GM10248 (cell line): ENCODE measurements around the gene LNPEP.

ENCODE experiments used
- CTCF ChIA-PET: fragments of 300-600 bp; sonication (Branson Sonifier 250); formaldehyde crosslinking; extraction: SDS; loops from one replicate; lab custom pipeline; 2021; ENCODE audit warnings: antibody characterized with exemption; lab: Yijun Ruan, JAX
- POLR2A ChIA-PET: fragments of 350-650 bp; sonication (Branson Sonifier 250); formaldehyde crosslinking; extraction: SDS; loops from one replicate; lab custom pipeline; 2020; ENCODE audit warnings: antibody characterized with exemption; lab: Yijun Ruan, JAX
- DNase-seq: peaks from one replicate; pipeline ENCODE4 v3.0.0; 2012; ENCODE audit errors: extremely low spot score
- TF ChIP-seq, protein P1 (sequence below): IDR thresholded peaks from 2 replicates; pipeline ENCODE4 v1.5.1; 2012; ENCODE audit warnings: mild to moderate bottlenecking, low read depth; ENCODE audit errors: extremely low read depth, missing control alignments, control extremely low read depth

LNPEP gene

DNA sequence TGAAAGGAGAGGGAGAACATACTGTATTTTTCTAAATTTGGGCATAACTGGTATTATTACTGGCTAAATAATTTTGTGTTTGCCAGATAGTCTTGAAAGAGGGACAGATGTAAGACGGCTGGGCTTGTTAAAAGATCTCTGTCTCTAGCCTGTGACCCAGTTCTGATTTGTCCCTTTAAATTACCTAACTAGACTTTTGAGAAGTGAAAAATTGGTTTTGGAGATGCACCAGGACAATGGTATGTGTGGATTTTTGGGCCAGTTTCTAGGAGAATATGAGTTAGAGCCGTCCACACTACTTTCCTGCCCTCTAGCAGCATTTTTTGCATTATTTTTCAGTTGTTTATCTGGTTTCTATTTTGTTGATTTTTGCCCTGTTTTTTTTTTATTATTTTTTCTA lies 33.5 kb downstream of the LNPEP start:
- POLR2A ChIA-PET, result no interaction called here
- CTCF ChIA-PET, result interaction anchor here (0.6 to 1.0 kb wide), 2 partner anchors 12 to 37 kb away, joined by 3 read pairs; no protein-coding TSS in a partner anchor
- no peak for DNase-seq
- TF ChIP-seq, protein P1, sequence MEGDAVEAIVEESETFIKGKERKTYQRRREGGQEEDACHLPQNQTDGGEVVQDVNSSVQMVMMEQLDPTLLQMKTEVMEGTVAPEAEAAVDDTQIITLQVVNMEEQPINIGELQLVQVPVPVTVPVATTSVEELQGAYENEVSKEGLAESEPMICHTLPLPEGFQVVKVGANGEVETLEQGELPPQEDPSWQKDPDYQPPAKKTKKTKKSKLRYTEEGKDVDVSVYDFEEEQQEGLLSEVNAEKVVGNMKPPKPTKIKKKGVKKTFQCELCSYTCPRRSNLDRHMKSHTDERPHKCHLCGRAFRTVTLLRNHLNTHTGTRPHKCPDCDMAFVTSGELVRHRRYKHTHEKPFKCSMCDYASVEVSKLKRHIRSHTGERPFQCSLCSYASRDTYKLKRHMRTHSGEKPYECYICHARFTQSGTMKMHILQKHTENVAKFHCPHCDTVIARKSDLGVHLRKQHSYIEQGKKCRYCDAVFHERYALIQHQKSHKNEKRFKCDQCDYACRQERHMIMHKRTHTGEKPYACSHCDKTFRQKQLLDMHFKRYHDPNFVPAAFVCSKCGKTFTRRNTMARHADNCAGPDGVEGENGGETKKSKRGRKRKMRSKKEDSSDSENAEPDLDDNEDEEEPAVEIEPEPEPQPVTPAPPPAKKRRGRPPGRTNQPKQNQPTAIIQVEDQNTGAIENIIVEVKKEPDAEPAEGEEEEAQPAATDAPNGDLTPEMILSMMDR, result no peak

DNA sequence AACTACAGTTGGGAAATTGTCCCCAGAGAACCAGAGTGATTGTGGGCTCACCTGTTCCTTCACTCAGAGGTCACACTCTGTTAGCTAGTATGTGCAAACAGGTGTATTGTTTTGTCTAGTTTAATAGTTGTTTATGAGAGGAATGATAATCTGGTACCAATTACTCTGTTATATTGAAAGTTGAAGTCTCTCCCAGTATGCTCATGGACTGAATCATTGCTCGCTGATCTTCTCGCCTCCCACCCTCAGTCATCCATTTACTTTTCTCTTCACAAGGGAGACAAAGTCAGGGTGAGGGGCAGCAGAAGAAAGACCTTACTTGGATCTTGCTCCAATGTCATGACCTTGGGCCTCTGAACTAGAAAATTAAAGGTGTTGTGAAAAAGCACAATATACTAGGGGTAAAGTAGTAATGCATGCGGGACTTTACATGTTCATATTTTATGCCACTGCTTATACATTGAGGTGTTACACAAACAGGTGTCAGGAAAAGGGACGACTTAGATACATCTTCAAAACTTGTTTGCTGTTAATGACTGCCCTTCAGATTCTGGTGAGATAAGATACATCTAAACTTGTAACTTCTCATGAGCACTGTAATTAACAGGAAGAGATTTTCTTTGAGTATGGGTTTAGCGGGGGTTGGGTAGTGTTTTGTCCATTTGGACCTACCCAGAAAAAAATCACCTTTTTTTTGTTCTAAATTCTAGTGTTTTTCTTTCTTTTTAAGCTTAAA lies 36.9 kb downstream of the LNPEP start:
- TF ChIP-seq, protein P1, result no peak

DNA sequence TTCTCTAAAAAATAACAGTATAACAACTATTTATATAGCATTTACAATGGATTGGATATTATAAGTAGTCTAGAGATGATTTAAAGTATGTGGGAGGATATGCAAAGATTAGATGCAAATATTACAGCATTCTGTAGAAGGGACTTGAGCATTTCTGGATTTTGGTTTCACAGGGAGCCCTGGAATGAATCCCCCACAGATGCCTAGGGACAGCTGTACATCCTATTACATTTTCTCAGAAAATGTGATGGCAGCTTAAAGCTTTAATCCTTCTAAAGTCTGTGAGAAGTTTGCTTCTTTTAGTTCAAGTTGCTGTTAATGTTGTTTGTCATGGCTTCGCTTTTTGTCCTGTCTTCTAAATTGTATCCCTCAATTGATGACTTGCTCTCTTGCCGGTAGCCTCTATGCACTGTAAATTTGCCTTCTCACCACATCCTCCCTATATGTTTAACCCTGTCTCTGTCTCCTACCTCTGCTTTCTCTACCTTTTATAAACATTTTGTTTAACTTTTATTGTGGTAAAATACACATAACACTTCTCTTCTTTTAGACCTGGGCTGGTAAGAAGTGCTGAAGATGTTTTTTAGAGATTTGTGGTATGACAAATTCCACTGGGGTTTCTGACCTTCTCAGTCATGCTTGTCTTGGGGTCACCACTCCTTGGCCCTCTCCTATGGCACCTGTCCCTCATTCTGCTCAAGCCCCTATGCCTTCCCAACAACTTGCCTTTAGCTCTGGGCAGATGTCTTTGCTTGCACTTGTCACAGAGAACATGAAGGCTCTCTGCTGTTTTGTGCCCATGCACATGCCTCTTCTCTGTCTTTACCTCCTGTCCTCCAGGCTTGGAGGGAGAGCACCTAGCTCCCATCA lies 37.9 kb downstream of the LNPEP start:
- ChIA-PET CTCF (interaction anchor here (0.8 to 1.5 kb wide), 4 partner anchors 12 to 221 kb away, joined by 3 to 5 read pairs (median 4); no protein-coding TSS in a partner anchor), POLR2A (no interaction called here)
- no peak for DNase-seq
- TF ChIP-seq, protein P1, result no peak

More for the DNA sequence above, 36.9 kb downstream of the LNPEP start:
- no peak for DNase-seq
- ChIA-PET CTCF (interaction anchor here (0.8 to 1.5 kb wide), 5 partner anchors 11 to 111 kb away, joined by 3 to 5 read pairs (median 3); no protein-coding TSS in a partner anchor), POLR2A (no interaction called here)

DNA sequence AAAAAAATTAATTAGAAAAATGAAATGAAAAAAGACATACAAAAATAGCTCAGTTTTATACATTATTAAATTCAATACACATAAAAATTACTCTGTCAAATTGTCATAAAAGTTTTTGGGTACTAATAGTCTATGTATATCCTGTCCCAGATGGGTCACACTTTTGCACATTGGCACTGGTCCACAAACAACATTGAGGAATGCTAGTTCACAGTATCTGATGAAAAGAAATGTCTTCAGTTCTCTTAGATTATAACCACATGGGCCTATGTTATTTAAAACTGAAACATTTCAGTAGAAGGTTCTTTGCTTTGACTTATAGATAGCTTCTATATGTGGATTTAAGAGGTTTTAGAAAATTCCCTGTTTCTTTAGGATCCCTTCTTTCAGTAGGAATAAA lies 39.8 kb downstream of the LNPEP start:
- CTCF ChIA-PET, result interaction anchor here (1.4 to 4.4 kb wide), 2 partner anchors 11 to 106 kb away, joined by 5 to 19 read pairs; no protein-coding TSS in a partner anchor
- TF ChIP-seq, protein P1, result no peak
- no peak for DNase-seq
- POLR2A ChIA-PET, result no interaction called here

DNA sequence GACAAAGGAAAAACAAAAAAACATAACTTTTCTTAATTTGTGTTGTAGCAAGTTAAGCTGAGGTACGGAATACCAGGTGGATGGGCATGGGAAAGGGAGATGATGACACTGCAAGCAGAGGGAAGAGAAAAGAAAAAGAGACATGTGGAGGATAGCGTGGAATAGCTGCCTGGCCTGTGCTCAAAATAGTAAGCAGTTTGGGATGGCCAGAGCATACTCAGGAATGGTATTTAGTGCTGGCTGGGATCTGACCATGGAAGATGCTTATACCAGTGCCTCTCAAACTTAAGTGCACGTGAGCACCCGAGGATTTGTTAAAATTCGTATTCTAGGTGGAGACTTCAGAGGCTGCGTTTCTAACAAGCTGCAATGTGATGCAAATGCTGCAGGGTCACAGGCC lies 41.3 kb downstream of the LNPEP start:
- TF ChIP-seq, protein P1, result no peak
- ChIA-PET CTCF (interaction anchor here (0.8 to 4.4 kb wide), 3 partner anchors 11 to 108 kb away, joined by 3 to 19 read pairs (median 6); no protein-coding TSS in a partner anchor), POLR2A (no interaction called here)

DNA sequence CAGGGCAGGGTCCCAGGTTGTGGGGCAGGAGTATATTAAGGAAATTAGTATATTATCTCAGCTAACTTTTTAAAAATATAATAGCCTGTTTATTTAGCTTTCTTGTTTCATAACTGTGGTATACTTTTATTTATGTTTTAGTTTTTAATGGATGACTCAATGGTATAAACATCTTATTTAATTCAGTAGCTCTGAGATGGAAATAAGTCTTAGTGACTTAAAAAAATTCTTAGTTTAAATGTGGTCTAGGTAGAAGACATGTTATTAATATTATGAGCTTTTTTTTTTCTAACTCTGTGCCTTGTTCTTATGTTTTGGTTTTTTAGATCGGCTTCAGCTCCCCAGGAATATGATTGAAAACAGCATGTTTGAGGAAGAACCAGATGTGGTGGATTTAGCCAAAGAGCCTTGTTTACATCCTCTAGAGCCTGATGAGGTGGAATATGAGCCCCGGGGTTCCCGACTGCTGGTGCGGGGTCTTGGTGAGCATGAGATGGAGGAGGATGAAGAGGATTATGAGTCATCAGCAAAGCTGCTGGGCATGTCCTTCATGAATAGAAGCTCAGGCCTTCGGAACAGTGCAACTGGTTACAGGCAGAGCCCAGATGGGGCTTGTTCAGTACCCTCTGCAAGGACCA lies 43.1 kb downstream of the LNPEP start:
- ChIA-PET POLR2A (interaction anchor here (0.7 kb wide), 1 partner anchor 100 kb away, joined by 3 read pairs; no protein-coding TSS in a partner anchor), CTCF (interaction anchor here (0.8 to 4.4 kb wide), 8 partner anchors 8 to 110 kb away, joined by 3 to 19 read pairs (median 3); no protein-coding TSS in a partner anchor)
- TF ChIP-seq, protein P1, result no peak
- no peak for DNase-seq

More for the DNA sequence above, 41.3 kb downstream of the LNPEP start:
- no peak for DNase-seq
